Neural cell (in vitro differentiated cells): Measurements from ENCODE around the gene LAMB4.

Source experiments
- CTCF ChIP-seq: fragments of 450-650 bp; IDR thresholded peaks from 2 replicates; pipeline ENCODE4 v1.5.1; 2014; ENCODE audit warnings: antibody characterized with exemption, mild to moderate bottlenecking, moderate library complexity; ENCODE audit not compliant: poor library complexity, severe bottlenecking
- EP300 ChIP-seq: fragments of 450-650 bp; conservative IDR thresholded peaks from 2 replicates; pipeline ENCODE4 v1.6.1; 2014; ENCODE audit warnings: antibody characterized with exemption, mild to moderate bottlenecking, moderate library complexity; ENCODE audit not compliant: poor library complexity, severe bottlenecking
- EZH2 ChIP-seq: fragments of 200-600, 300-800 bp; shearing (Covaris generic), sonication (generic); IDR thresholded peaks from 2 replicates; pipeline ENCODE4 v1.6.1; 2014; ENCODE audit warnings: antibody characterized with exemption, low read length, borderline replicate concordance, mild to moderate bottlenecking; ENCODE audit not compliant: insufficient read depth, poor library complexity, severe bottlenecking
- RAD21 ChIP-seq: fragments of 450-650 bp; conservative IDR thresholded peaks from 2 replicates; pipeline ENCODE4 v1.6.1; 2014; ENCODE audit warnings: antibody characterized with exemption, mild to moderate bottlenecking, moderate library complexity
- REST ChIP-seq: IDR thresholded peaks from 2 replicates; pipeline ENCODE4 v1.6.1; 2012; ENCODE audit warnings: borderline replicate concordance
- TAF1 ChIP-seq: IDR thresholded peaks from 2 replicates; pipeline ENCODE4 v1.6.1; 2012; ENCODE audit warnings: low read depth

GRCh38 chr7:108069646-108070045 lies 60.5 kb downstream of the LAMB4 start:
- no peak for TF ChIP-seq REST
- no peak for TF ChIP-seq CTCF
- no peak for TF ChIP-seq TAF1
- no peak for TF ChIP-seq RAD21
- no peak for TF ChIP-seq EZH2
- TF ChIP-seq EP300: no peak
